Loucy (cell line): ENCODE results near the gene CXXC5.

Source experiments
- EZH2phosphoT487 ChIP-seq: fragments of 200-600 bp; IDR thresholded peaks from 2 replicates; pipeline ENCODE4 v1.6.1; 2018; ENCODE audit warnings: antibody characterized with exemption, mild to moderate bottlenecking, moderate library complexity, borderline replicate concordance
- TF ChIP-seq, protein P1 (sequence below): fragments of 200-600 bp; sonication (generic); conservative IDR thresholded peaks from 2 replicates; pipeline ENCODE4 v1.5.1; 2014; ENCODE audit warnings: mild to moderate bottlenecking, antibody characterized with exemption, low read length

DNA sequence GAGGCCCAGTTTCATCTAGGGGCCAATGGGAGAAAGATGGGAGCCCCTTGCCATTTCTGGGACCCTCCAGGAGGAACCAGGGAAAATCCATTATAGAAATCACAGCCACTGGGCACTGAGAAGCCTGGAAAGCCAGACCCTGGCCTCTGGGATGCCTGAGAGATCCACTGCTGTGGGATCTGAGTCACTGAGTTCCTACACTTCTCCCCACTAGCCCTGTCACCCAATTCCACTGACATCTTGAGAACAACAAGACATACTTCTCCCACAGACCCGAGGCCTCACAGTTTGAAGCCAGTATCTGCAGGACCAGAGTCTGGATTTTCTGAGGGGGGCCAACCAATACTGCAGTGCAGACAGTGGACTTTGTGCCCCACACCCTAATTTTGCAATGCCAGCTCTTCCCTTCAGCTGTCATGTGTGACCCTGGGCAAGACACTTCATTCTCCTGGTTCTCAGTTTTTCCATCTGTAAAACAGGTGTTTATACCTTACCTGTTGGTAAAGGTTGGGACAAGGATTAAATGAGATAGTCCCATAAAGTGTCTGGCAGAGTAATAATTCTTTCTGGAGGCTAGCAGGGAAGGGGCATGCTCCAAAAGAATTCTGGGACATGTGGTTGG lies 46.5 kb downstream of the CXXC5 start:
- TF ChIP-seq, protein P1, sequence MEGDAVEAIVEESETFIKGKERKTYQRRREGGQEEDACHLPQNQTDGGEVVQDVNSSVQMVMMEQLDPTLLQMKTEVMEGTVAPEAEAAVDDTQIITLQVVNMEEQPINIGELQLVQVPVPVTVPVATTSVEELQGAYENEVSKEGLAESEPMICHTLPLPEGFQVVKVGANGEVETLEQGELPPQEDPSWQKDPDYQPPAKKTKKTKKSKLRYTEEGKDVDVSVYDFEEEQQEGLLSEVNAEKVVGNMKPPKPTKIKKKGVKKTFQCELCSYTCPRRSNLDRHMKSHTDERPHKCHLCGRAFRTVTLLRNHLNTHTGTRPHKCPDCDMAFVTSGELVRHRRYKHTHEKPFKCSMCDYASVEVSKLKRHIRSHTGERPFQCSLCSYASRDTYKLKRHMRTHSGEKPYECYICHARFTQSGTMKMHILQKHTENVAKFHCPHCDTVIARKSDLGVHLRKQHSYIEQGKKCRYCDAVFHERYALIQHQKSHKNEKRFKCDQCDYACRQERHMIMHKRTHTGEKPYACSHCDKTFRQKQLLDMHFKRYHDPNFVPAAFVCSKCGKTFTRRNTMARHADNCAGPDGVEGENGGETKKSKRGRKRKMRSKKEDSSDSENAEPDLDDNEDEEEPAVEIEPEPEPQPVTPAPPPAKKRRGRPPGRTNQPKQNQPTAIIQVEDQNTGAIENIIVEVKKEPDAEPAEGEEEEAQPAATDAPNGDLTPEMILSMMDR, result no peak
- TF ChIP-seq EZH2phosphoT487, result no peak
